AG04450 (cell line): Measurements from ENCODE around the gene IL3RA. TPM values are rescaled to one million over a fixed set of nuclear protein-coding genes. Genes with fewer than 3 reads are reported as not detected.

Experiments
- CTCF ChIA-PET: fragments of 300-600, 350-600 bp; formaldehyde crosslinking; extraction: SDS; loops from one replicate; lab custom pipeline; 2022; ENCODE audit warnings: antibody characterized with exemption, inconsistent platforms; lab: Charles Lee
- POLR2A ChIA-PET: fragments of 350-600 bp; formaldehyde crosslinking; extraction: SDS; loops from one replicate; lab custom pipeline; 2021; ENCODE audit warnings: antibody characterized with exemption, inconsistent platforms; lab: Yijun Ruan, JAX
- DNase-seq: peaks from one replicate; pipeline ENCODE4 v3.0.0-alpha.2; 2011; ENCODE audit warnings: low read depth, low spot score
- H3K27ac ChIP-seq: one replicate; pipeline ENCODE4 v1.5.1; 2012; ENCODE audit warnings: low read depth, low read length, control low read depth
- H3K27me3 ChIP-seq: one replicate; pipeline ENCODE4 v1.6.0; 2012; ENCODE audit warnings: low read length; ENCODE audit not compliant: control insufficient read depth, insufficient read depth
- H3K4me3 ChIP-seq: 2 replicates; pipeline ENCODE4 v1.5.1; 2011; ENCODE audit warnings: mild to moderate bottlenecking, low read depth, low read length, control low read depth
- H3K9me3 ChIP-seq: 2 replicates; pipeline ENCODE4 v1.5.1; 2012; ENCODE audit warnings: low read length; ENCODE audit not compliant: control insufficient read depth, insufficient read depth
- polyA plus RNA-seq: library from polyadenylated mRNA; depleted of rRNA; stranded (reverse); fragments of >200 nt; gene quantifications from 2 replicates; pipeline ENCODE4 v1.2.3, GENCODE V29; 2011
- TF ChIP-seq, protein P1 (sequence below): IDR thresholded peaks from 2 replicates; pipeline ENCODE4 v1.5.1; 2011; ENCODE audit warnings: low read depth, low read length, control low read depth, inconsistent platforms

Gene IL3RA
- polyA plus RNA-seq, 1 experiment = not detected

DNA sequence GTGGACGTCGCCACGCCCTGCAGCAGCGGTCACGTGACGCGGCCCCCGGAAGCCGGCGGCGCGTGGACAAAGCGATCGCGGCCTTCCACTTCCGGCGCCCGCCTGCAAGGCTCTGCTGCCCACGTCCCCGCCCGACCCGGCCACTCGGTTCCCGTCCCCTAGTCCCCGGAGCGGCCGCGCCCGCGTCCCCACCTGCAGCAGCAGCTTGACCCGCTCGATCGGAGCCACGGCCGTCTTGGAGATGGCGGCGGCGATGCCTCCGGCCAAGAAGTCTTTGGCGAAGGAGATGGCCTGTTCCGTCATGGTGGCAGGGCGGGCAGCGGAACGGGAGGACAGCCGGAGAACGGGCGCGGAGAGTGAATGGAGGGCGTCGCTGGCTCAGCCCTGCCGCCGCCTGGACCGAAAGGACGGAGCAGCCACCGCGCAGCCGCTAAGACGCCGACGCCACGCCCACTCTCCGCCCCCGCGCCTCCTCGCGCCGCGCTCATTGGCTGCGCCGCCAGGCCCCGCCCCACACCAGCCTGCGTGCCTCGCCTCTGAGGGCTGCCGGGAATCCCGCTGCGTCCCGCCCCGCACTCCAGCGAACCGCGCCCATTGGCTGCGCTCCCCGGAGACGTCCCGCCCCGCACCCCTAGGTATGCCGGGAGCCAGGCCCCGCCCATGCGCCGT lies 55.3 kb downstream of the IL3RA start, which contains the start of gene SLC25A6:
TSS of gene SLC25A6 (minus strand) at position 407 of the 669 bp plus-strand sequence. CDS start at position 303, 104 bp downstream.
- TF ChIP-seq, protein P1, sequence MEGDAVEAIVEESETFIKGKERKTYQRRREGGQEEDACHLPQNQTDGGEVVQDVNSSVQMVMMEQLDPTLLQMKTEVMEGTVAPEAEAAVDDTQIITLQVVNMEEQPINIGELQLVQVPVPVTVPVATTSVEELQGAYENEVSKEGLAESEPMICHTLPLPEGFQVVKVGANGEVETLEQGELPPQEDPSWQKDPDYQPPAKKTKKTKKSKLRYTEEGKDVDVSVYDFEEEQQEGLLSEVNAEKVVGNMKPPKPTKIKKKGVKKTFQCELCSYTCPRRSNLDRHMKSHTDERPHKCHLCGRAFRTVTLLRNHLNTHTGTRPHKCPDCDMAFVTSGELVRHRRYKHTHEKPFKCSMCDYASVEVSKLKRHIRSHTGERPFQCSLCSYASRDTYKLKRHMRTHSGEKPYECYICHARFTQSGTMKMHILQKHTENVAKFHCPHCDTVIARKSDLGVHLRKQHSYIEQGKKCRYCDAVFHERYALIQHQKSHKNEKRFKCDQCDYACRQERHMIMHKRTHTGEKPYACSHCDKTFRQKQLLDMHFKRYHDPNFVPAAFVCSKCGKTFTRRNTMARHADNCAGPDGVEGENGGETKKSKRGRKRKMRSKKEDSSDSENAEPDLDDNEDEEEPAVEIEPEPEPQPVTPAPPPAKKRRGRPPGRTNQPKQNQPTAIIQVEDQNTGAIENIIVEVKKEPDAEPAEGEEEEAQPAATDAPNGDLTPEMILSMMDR = no peak
- DNase-seq = peak; percentile 92
- CTCF ChIA-PET = no interaction called here
- POLR2A ChIA-PET = no interaction called here
- H3K27me3 ChIP-seq = no peaks in the 10 kb centered on the region
- H3K4me3 ChIP-seq = peak within 1 kb of the TSS; percentile 100
- peak within 1 kb of the TSS; percentile 94 for H3K27ac ChIP-seq
- no peaks in the 10 kb centered on the region; the same call in 1 of the 2 replicates for H3K9me3 ChIP-seq

DNA sequence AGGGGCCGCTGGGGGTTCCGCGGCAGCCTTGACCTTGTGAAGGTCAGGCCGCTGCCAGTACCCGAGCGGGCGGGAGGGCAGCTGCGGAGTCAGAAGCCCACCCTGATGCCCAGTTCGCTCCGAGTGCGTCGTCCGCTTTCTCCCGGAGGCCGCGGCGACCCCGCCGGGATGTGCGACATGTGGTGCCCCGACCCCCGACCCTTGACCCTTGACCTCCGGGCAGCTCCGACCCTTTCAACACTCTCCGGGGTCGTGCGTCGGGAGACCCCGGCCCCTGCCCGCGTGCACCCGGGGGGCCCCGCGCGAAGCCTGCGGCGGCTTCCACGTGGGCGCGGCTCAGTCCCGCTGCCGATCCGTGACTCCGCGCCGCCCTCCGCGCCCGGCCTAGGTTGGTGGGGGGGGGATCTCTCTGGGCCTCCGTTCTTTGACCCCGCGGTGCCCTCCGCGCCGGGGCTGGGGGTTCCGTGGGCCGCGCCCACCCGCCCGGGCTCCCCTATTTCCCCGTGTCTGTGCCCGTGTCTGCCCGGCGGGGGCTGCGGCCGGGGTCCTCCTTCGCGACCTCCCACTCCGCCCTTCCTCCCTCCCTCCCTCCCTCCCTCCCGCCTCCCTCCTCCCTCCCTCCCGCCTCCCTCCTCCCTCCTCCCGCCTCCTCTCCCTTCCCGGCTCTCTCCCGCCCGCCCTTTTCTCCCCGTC lies 55.9 kb downstream of the IL3RA start:
- POLR2A ChIA-PET = no interaction called here
- Histone ChIP-seq H3K4me3 (peak overlapping the region; percentile 83), H3K27ac (peak overlapping the region; percentile 75), H3K27me3 (no peaks in the 10 kb centered on the region), H3K9me3 (no peaks in the 10 kb centered on the region; the same call in 1 of the 2 replicates)
- CTCF ChIA-PET = no interaction called here
- DNase-seq = peak; percentile 15
- TF ChIP-seq, protein P1 = no peak

DNA sequence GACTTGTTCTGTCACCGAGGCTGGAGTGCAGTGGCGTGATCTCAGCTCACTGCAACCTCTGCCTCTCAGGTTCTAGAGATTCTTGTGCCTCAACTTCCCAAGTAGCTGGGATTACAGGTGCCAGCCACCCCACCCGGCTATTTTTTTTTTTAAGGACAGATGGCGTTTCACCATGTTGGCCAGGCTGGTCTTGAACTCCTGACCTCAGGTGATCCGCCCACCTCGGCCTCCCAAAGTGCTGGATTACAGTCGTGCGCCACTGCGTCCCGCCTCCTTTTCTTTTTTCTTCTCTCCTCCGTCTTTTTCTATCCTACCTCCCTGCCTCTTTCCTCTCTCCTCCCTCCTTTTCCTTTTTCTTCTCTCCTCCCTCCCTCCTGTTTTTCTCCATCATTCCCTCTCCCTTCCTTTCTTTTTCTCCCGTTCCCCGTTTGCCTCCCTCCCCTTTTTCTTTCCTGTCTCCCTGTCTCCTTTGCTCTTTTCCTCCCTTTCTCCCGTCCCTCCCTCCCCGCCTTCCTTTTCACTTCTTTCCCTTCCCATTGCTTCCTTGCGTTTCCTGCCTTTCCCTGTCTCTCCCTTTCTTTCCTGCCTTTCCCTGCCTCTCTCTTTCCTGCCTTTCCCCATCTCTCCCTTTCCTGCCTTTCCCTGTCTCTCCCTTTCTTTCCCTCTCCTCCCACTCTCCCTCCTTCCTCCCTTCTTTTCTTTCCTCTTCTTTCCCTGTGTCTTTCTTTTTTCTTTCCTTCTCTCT lies 57.5 kb downstream of the IL3RA start:
- Histone ChIP-seq H3K27me3 (no peaks in the 10 kb centered on the region), H3K4me3 (no peak overlapping the region; the same call in 1 of the 2 replicates), H3K9me3 (no peaks in the 10 kb centered on the region; the same call in 1 of the 2 replicates), H3K27ac (peak overlapping the region; percentile 11)
- POLR2A ChIA-PET = no interaction called here
- CTCF ChIA-PET = no interaction called here
- TF ChIP-seq, protein P1 = no peak
- DNase-seq = no peak

DNA sequence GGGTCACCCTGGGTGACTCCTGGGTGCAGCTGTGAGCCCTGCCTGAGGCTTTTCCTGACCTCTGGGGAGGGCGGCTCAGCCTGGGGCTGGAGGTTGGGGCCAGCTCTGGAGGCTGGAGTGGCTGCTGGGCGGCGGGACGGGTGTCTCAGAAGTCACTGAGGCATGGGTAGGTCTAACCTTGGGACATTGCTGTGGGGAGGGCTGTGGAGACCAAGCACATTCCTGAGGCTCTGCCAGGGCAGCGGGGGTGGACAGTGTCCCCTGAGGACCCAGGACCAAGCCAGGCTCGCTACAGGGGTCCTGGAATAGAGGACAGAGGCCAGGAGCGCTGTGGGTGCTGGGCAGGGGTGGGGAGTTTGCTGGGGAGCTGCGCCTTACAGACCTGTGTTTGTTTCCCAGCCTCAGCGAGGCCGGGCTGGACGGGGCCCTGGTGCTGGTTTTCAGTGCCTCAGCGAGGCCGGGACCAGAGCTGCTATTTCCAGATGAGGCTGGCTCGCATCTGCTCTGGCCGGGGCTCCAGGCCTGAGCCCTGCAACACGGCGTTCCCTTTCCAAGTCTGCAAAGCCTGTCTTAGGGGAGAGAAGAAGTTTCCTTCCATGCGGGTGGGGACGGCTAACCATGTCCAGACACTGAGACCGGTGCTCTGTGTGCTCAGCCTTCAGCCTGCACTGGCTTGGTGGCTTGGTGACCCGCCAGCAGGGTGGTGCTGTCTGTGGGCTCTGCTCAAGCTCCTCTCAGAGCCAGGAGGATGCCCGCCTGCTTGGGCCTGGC lies 58.3 kb downstream of the IL3RA start:
- no peak overlapping the region for H3K27ac ChIP-seq
- TF ChIP-seq, protein P1 = no peak
- no peak overlapping the region for H3K4me3 ChIP-seq
- H3K27me3 ChIP-seq = no peaks in the 10 kb centered on the region
- ChIA-PET CTCF (no interaction called here), POLR2A (no interaction called here)
- H3K9me3 ChIP-seq = no peaks in the 10 kb centered on the region; the same call in 1 of the 2 replicates
- no peak for DNase-seq
